ENCODE data around the gene FBXO41. TPM values are rescaled to one million over a fixed set of nuclear protein-coding genes. Genes with fewer than 3 reads are reported as not detected.

The FBXO41 gene
- total RNA-seq, 1 donor from 2014 or later, result 2.9 TPM

GRCh38 chr2:73244580-73244979 is 39.7 kb downstream of the FBXO41 start:
- intact Hi-C loops (cut with DNase I), result no loop called here
- Histone ChIP-seq H3K9me3 (no peaks in the 10 kb centered on the region), H3K4me3 (no peak overlapping the region), H3K4me1 (peaks cover 13% of the 10 kb centered on the region), H3K27me3 (ENCODE audit: low read depth) (no peaks in the 10 kb centered on the region), H3K27ac (no peak overlapping the region), H3K36me3 (peaks cover 97% of the 10 kb centered on the region)
- ATAC-seq, result no peak
- DNase-seq, result no peak
- TF ChIP-seq CTCF (IDR thresholded peaks at IDR 0.05), result no peak

GRCh38 chr2:73243884-73244570 is 40.3 kb downstream of the FBXO41 start:
- intact Hi-C loops (cut with DNase I), result no loop called here
- peak; percentile 82 to 92 for ATAC-seq
- H3K36me3 ChIP-seq, result peaks cover 95% of the 10 kb centered on the region
- no peak for TF ChIP-seq CTCF (IDR thresholded peaks at IDR 0.05)
- H3K27ac ChIP-seq, result no peak overlapping the region
- DNase-seq, result no peak
- H3K4me3 ChIP-seq, result no peak overlapping the region
- H3K9me3 ChIP-seq, result no peaks in the 10 kb centered on the region
- H3K4me1 ChIP-seq, result peaks cover 19% of the 10 kb centered on the region
- no peaks in the 10 kb centered on the region for H3K27me3 ChIP-seq (ENCODE audit: low read depth)

GRCh38 chr2:73239776-73240175 is 44.5 kb downstream of the FBXO41 start:
- H3K36me3 ChIP-seq, result peaks cover 53% of the 10 kb centered on the region
- ATAC-seq, result no peak

GRCh38 chr2:73238976-73239375 is 45.3 kb downstream of the FBXO41 start:
- H3K4me1 ChIP-seq, result peaks cover 60% of the 10 kb centered on the region
- no peak for TF ChIP-seq CTCF (IDR thresholded peaks at IDR 0.05)
- H3K36me3 ChIP-seq, result peaks cover 45% of the 10 kb centered on the region
- no peak for DNase-seq
- H3K4me3 ChIP-seq, result no peak overlapping the region
- intact Hi-C loops (cut with DNase I), result no loop called here
- no peaks in the 10 kb centered on the region for H3K27me3 ChIP-seq (ENCODE audit: low read depth)
- H3K9me3 ChIP-seq, result no peaks in the 10 kb centered on the region
- ATAC-seq, result no peak
- no peak overlapping the region for H3K27ac ChIP-seq

More at GRCh38 chr2:73239776-73240175, 44.5 kb downstream of the FBXO41 start:
- intact Hi-C loops (cut with DNase I), result no loop called here
- no peak for TF ChIP-seq CTCF (IDR thresholded peaks at IDR 0.05)
- Histone ChIP-seq H3K27me3 (ENCODE audit: low read depth) (no peaks in the 10 kb centered on the region), H3K4me3 (no peak overlapping the region), H3K9me3 (no peaks in the 10 kb centered on the region), H3K27ac (no peak overlapping the region), H3K4me1 (peaks cover 60% of the 10 kb centered on the region)
- no peak for DNase-seq

- H3K27ac ChIP-seq, result no peak overlapping the region
- H3K9me3 ChIP-seq, result no peaks in the 10 kb centered on the region
- intact Hi-C loops (cut with DNase I), result no loop called here
- H3K4me1 ChIP-seq, result peaks cover 56% of the 10 kb centered on the region
- no peaks in the 10 kb centered on the region for H3K27me3 ChIP-seq (ENCODE audit: low read depth)
- H3K36me3 ChIP-seq, result peaks cover 36% of the 10 kb centered on the region
- DNase-seq (no peak), ATAC-seq (no peak)
- no peak overlapping the region for H3K4me3 ChIP-seq
- TF ChIP-seq CTCF (IDR thresholded peaks at IDR 0.05), result no peak
These were observed 46.1 kb downstream of the FBXO41 start for GRCh38 chr2:73238149-73238548.

Measured in lower lobe of right lung (tissue), 2 donors.